Trophoblast cell (in vitro differentiated cells and primary cell): ENCODE data around the gene LALBA.
"Not testable (repeated sequence)": the region's sequence is repeated elsewhere in the genome, so short reads cannot be mapped to it uniquely, and the experiment has no call there.

Experiments used
- DNase-seq, 2 donors: peaks; one replicate each; pipeline ENCODE4 v3.0.0-alpha.2; 2016
- H2AFZ ChIP-seq: 2 replicates; pipeline ENCODE4 v1.6.1; 2013; ENCODE audit warnings: low read length, moderate library complexity, mild to moderate bottlenecking; ENCODE audit not compliant: insufficient read depth, poor library complexity
- H2AK5ac ChIP-seq: 2 replicates; pipeline ENCODE4 v1.6.1; 2013; ENCODE audit warnings: mild to moderate bottlenecking, low read length
- H2BK120ac ChIP-seq: 2 replicates; pipeline ENCODE4 v1.6.1; 2013; ENCODE audit warnings: low read length, mild to moderate bottlenecking, moderate library complexity; ENCODE audit not compliant: insufficient read depth, poor library complexity
- H2BK12ac ChIP-seq: 2 replicates; pipeline ENCODE4 v1.6.1; 2013; ENCODE audit warnings: mild to moderate bottlenecking, low read length, moderate library complexity
- H2BK5ac ChIP-seq: 2 replicates; pipeline ENCODE4 v1.6.1; 2013; ENCODE audit warnings: low read length, low read depth, moderate library complexity, mild to moderate bottlenecking; ENCODE audit not compliant: poor library complexity
- H3K14ac ChIP-seq: 2 replicates; pipeline ENCODE4 v1.6.1; 2013; ENCODE audit warnings: mild to moderate bottlenecking, low read length
- H3K18ac ChIP-seq: 2 replicates; pipeline ENCODE4 v1.6.1; 2013; ENCODE audit warnings: mild to moderate bottlenecking, low read length
- H3K23ac ChIP-seq: 2 replicates; pipeline ENCODE4 v1.6.1; 2013; ENCODE audit warnings: low read length
- H3K27ac ChIP-seq: 2 replicates; pipeline ENCODE4 v1.5.1; 2013; ENCODE audit warnings: low read depth, mild to moderate bottlenecking, inconsistent platforms, low read length, moderate library complexity
- H3K27me3 ChIP-seq: 2 replicates; pipeline ENCODE4 v1.6.1; 2013; ENCODE audit warnings: inconsistent platforms, mild to moderate bottlenecking, low read length, moderate library complexity; ENCODE audit not compliant: insufficient read depth
- H3K36me3 ChIP-seq, 2 experiments: 1 replicate in 1 of 2; 2 replicates in 1 of 2; pipeline ENCODE4 v1.6.1; 2013; ENCODE audit warnings: low read length in 2 of 2, mild to moderate bottlenecking in 2 of 2, moderate library complexity in 1 of 2; ENCODE audit not compliant: insufficient read depth in 2 of 2, control insufficient read depth in 1 of 2
- H3K4ac ChIP-seq: 2 replicates; pipeline ENCODE4 v1.6.1; 2013; ENCODE audit warnings: low read depth, mild to moderate bottlenecking, low read length, moderate library complexity
- H3K4me1 ChIP-seq, 2 experiments: 1 replicate in 1 of 2; 2 replicates in 1 of 2; pipeline ENCODE4 v1.6.1; 2013; ENCODE audit warnings: low read length in 2 of 2, mild to moderate bottlenecking in 2 of 2, moderate library complexity in 1 of 2; ENCODE audit not compliant: insufficient read depth in 2 of 2, control insufficient read depth in 1 of 2
- H3K4me2 ChIP-seq: 2 replicates; pipeline ENCODE4 v1.6.1; 2013; ENCODE audit warnings: inconsistent platforms, mild to moderate bottlenecking, low read length, moderate library complexity
- H3K4me3 ChIP-seq: 2 replicates; pipeline ENCODE4 v1.5.1; 2013; ENCODE audit warnings: mild to moderate bottlenecking, low read depth, low read length, inconsistent platforms
- H3K79me1 ChIP-seq: one replicate; pipeline ENCODE4 v1.6.1; 2013; ENCODE audit warnings: low read length
- H3K79me2 ChIP-seq: 2 replicates; pipeline ENCODE4 v1.6.1; 2013; ENCODE audit warnings: low read length, mild to moderate bottlenecking; ENCODE audit not compliant: control insufficient read depth, insufficient read depth, poor library complexity
- H3K9ac ChIP-seq: 2 replicates; pipeline ENCODE4 v1.6.1; 2013; ENCODE audit warnings: mild to moderate bottlenecking, low read length
- H3K9me3 ChIP-seq: 2 replicates; pipeline ENCODE4 v1.6.1; 2013; ENCODE audit warnings: low read depth, mild to moderate bottlenecking, control low read depth, inconsistent platforms, low read length; ENCODE audit not compliant: insufficient read depth
- H4K12ac ChIP-seq: 2 replicates; pipeline ENCODE4 v1.6.1; 2013; ENCODE audit warnings: low read depth, mild to moderate bottlenecking, low read length, moderate library complexity
- H4K8ac ChIP-seq: 2 replicates; pipeline ENCODE4 v1.6.1; 2013; ENCODE audit warnings: low read depth, mild to moderate bottlenecking, low read length, moderate library complexity
- H4K91ac ChIP-seq: one replicate; pipeline ENCODE4 v1.6.1; 2013; ENCODE audit warnings: low read depth, mild to moderate bottlenecking, low read length, moderate library complexity
- WGBS: extraction: QIAGEN DNeasy Blood & Tissue Kit; methylation state at CpG from one replicate; pipeline ENCODE4 v1.1.7; 2013; ENCODE audit warnings: missing lambda C conversion rate; ENCODE audit not compliant: insufficient read length, insufficient coverage; ENCODE audit errors: extremely low coverage; 5-methylcytosine and 5-hydroxymethylcytosine counted together

LALBA gene

GRCh38 chr12:48520381-48520780 is 49.5 kb downstream of the LALBA start:
- not testable (repeated sequence) for H2BK12ac ChIP-seq, H4K8ac ChIP-seq, DNase-seq, H3K18ac ChIP-seq, H3K4me1 ChIP-seq, H3K4me2 ChIP-seq, H3K36me3 ChIP-seq, H3K9ac ChIP-seq, H2BK5ac ChIP-seq, H3K4ac ChIP-seq, H2AK5ac ChIP-seq, H3K79me1 ChIP-seq, H4K91ac ChIP-seq, H2BK120ac ChIP-seq, H3K9me3 ChIP-seq, H2AFZ ChIP-seq, H3K14ac ChIP-seq, H3K27me3 ChIP-seq, H3K4me3 ChIP-seq, H3K79me2 ChIP-seq, H3K27ac ChIP-seq, H4K12ac ChIP-seq, H3K23ac ChIP-seq
- no CpG with 5 or more reads among the region's 24 CpGs for WGBS
